Neutrophil (primary cell): ENCODE results near the gene SRF.

Experiments
- H3K27ac ChIP-seq: fragments of 200-600 bp; sonication (generic); 2 replicates; pipeline ENCODE4 v1.5.1; 2016; ENCODE audit warnings: mild to moderate bottlenecking, moderate library complexity
- H3K27me3 ChIP-seq: fragments of 200-600 bp; sonication (generic); 2 replicates; pipeline ENCODE4 v1.6.0; 2016; ENCODE audit warnings: mild to moderate bottlenecking
- H3K36me3 ChIP-seq: fragments of 200-600 bp; sonication (generic); 2 replicates; pipeline ENCODE4 v1.5.1; 2017
- H3K4me1 ChIP-seq, 2 experiments: fragments of 200-600 bp in 1 of 2; sonication (generic) in 1 of 2; 1 replicate in 1 of 2; 2 replicates in 1 of 2; pipeline versions ENCODE4 v1.5.1 to v1.6.1; 2013 to 2016; ENCODE audit warnings: low read depth in 1 of 2, low read length in 1 of 2, mild to moderate bottlenecking in 1 of 2, moderate library complexity in 1 of 2; ENCODE audit not compliant: control insufficient read depth in 1 of 2, insufficient read depth in 1 of 2
- H3K4me3 ChIP-seq, 2 experiments: fragments of 200-600 bp in 1 of 2; sonication (generic) in 1 of 2; 1 replicate in 1 of 2; 2 replicates in 1 of 2; pipeline ENCODE4 v1.5.1; 2013 to 2016; ENCODE audit warnings: low read depth in 1 of 2, low read length in 1 of 2, mild to moderate bottlenecking in 1 of 2, moderate library complexity in 1 of 2
- H3K9me3 ChIP-seq: fragments of 200-600 bp; sonication (generic); 2 replicates; pipeline ENCODE4 v1.5.1; 2016
- TF ChIP-seq, protein P1 (sequence below): fragments of 200-600 bp; sonication (generic); IDR thresholded peaks from 2 replicates; pipeline ENCODE4 v1.5.1; 2016; ENCODE audit warnings: antibody characterized with exemption

SRF gene

GRCh38 chr6:43213431-43213830 lies 42.4 kb downstream of the SRF start:
- no peak overlapping the region for H3K27ac ChIP-seq
- no peaks in the 10 kb centered on the region for H3K27me3 ChIP-seq
- TF ChIP-seq, protein P1, sequence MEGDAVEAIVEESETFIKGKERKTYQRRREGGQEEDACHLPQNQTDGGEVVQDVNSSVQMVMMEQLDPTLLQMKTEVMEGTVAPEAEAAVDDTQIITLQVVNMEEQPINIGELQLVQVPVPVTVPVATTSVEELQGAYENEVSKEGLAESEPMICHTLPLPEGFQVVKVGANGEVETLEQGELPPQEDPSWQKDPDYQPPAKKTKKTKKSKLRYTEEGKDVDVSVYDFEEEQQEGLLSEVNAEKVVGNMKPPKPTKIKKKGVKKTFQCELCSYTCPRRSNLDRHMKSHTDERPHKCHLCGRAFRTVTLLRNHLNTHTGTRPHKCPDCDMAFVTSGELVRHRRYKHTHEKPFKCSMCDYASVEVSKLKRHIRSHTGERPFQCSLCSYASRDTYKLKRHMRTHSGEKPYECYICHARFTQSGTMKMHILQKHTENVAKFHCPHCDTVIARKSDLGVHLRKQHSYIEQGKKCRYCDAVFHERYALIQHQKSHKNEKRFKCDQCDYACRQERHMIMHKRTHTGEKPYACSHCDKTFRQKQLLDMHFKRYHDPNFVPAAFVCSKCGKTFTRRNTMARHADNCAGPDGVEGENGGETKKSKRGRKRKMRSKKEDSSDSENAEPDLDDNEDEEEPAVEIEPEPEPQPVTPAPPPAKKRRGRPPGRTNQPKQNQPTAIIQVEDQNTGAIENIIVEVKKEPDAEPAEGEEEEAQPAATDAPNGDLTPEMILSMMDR = no peak
- H3K9me3 ChIP-seq = no peaks in the 10 kb centered on the region
- H3K4me1 ChIP-seq = no peaks in the 10 kb centered on the region
- peaks cover 58% of the 10 kb centered on the region for H3K36me3 ChIP-seq
- no peak overlapping the region for H3K4me3 ChIP-seq

GRCh38 chr6:43215066-43215465 lies 44.0 kb downstream of the SRF start:
- Histone ChIP-seq H3K36me3 (peaks cover 70% of the 10 kb centered on the region), H3K27ac (no peak overlapping the region), H3K4me1 (no peaks in the 10 kb centered on the region), H3K27me3 (no peaks in the 10 kb centered on the region), H3K4me3 (no peak overlapping the region), H3K9me3 (no peaks in the 10 kb centered on the region)
- TF ChIP-seq, protein P1 = no peak

GRCh38 chr6:43216200-43216599 lies 45.1 kb downstream of the SRF start:
- Histone ChIP-seq H3K36me3 (peaks cover 81% of the 10 kb centered on the region), H3K27ac (no peak overlapping the region), H3K4me3 (no peak overlapping the region), H3K27me3 (no peaks in the 10 kb centered on the region), H3K9me3 (no peaks in the 10 kb centered on the region), H3K4me1 (no peaks in the 10 kb centered on the region)
- TF ChIP-seq, protein P1 = no peak

- no peaks in the 10 kb centered on the region for H3K4me1 ChIP-seq
- H3K27me3 ChIP-seq = no peaks in the 10 kb centered on the region
- H3K9me3 ChIP-seq = no peaks in the 10 kb centered on the region
- TF ChIP-seq, protein P1 = no peak
- no peak overlapping the region for H3K4me3 ChIP-seq
- H3K36me3 ChIP-seq = peaks cover 93% of the 10 kb centered on the region
- H3K27ac ChIP-seq = no peak overlapping the region
Observed at GRCh38 chr6:43217351-43217750, 46.3 kb downstream of the SRF start.

- Histone ChIP-seq H3K4me3 (no peak overlapping the region), H3K9me3 (no peaks in the 10 kb centered on the region), H3K27me3 (no peaks in the 10 kb centered on the region), H3K27ac (no peak overlapping the region), H3K36me3 (peaks cover 96% of the 10 kb centered on the region), H3K4me1 (no peaks in the 10 kb centered on the region)
- TF ChIP-seq, protein P1 = no peak
Observed at GRCh38 chr6:43219119-43219518, 48.0 kb downstream of the SRF start.

GRCh38 chr6:43219814-43220213 lies 48.7 kb downstream of the SRF start:
- H3K27ac ChIP-seq = no peak overlapping the region
- H3K27me3 ChIP-seq = no peaks in the 10 kb centered on the region
- TF ChIP-seq, protein P1 = no peak
- no peaks in the 10 kb centered on the region for H3K9me3 ChIP-seq
- H3K36me3 ChIP-seq = peaks cover 96% of the 10 kb centered on the region
- no peak overlapping the region for H3K4me3 ChIP-seq
- no peaks in the 10 kb centered on the region for H3K4me1 ChIP-seq
